Measurements from ENCODE around the gene MAPKAPK3.

The MAPKAPK3 gene

GRCh38 chr3:50637011-50637410 lies 20.1 kb downstream of the MAPKAPK3 start:
- Histone ChIP-seq H3K36me3 (ENCODE audit: control insufficient read depth, insufficient read depth, low read length) (no peaks in the 10 kb centered on the region; the same call in 1 of the 2 replicates), H3K4me3 (replicated peaks; ENCODE audit: low read depth, low read length) (no peak overlapping the region), H3K27me3 (replicated peaks; ENCODE audit: control insufficient read depth, insufficient read depth, low read length) (no peaks in the 10 kb centered on the region)
- no peak for TF ChIP-seq CTCF (IDR thresholded peaks at IDR 0.05; ENCODE audit: insufficient read depth, low read length, poor library complexity, severe bottlenecking)
- DNase-seq (ENCODE audit: extremely low read depth, insufficient read length): no peak

GRCh38 chr3:50637945-50638344 lies 21.0 kb downstream of the MAPKAPK3 start:
- Histone ChIP-seq H3K4me3 (replicated peaks; ENCODE audit: low read depth, low read length) (no peak overlapping the region), H3K27me3 (replicated peaks; ENCODE audit: control insufficient read depth, insufficient read depth, low read length) (no peaks in the 10 kb centered on the region), H3K36me3 (ENCODE audit: control insufficient read depth, insufficient read depth, low read length) (no peaks in the 10 kb centered on the region; the same call in 1 of the 2 replicates)
- DNase-seq (ENCODE audit: extremely low read depth, insufficient read length): no peak
- TF ChIP-seq CTCF (IDR thresholded peaks at IDR 0.05; ENCODE audit: insufficient read depth, low read length, poor library complexity, severe bottlenecking): no peak

GRCh38 chr3:50639055-50639494 lies 22.1 kb downstream of the MAPKAPK3 start:
- no peak overlapping the region for H3K4me3 ChIP-seq (replicated peaks; ENCODE audit: low read depth, low read length)
- no peaks in the 10 kb centered on the region; the same call in 1 of the 2 replicates for H3K36me3 ChIP-seq (ENCODE audit: control insufficient read depth, insufficient read depth, low read length)
- TF ChIP-seq CTCF (IDR thresholded peaks at IDR 0.05; ENCODE audit: insufficient read depth, low read length, poor library complexity, severe bottlenecking): no peak
- DNase-seq (ENCODE audit: extremely low read depth, insufficient read length): no peak
- no peaks in the 10 kb centered on the region for H3K27me3 ChIP-seq (replicated peaks; ENCODE audit: control insufficient read depth, insufficient read depth, low read length)

GRCh38 chr3:50642382-50642781 lies 25.4 kb downstream of the MAPKAPK3 start:
- Histone ChIP-seq H3K27me3 (replicated peaks; ENCODE audit: control insufficient read depth, insufficient read depth, low read length) (no peaks in the 10 kb centered on the region), H3K4me3 (replicated peaks; ENCODE audit: low read depth, low read length) (no peak overlapping the region), H3K36me3 (ENCODE audit: control insufficient read depth, insufficient read depth, low read length) (no peaks in the 10 kb centered on the region)
- no peak for TF ChIP-seq CTCF (IDR thresholded peaks at IDR 0.05; ENCODE audit: insufficient read depth, low read length, poor library complexity, severe bottlenecking)
- no peak for DNase-seq (ENCODE audit: extremely low read depth, insufficient read length)

- TF ChIP-seq CTCF (IDR thresholded peaks at IDR 0.05; ENCODE audit: insufficient read depth, low read length, poor library complexity, severe bottlenecking): no peak
- Histone ChIP-seq H3K27me3 (replicated peaks; ENCODE audit: control insufficient read depth, insufficient read depth, low read length) (no peaks in the 10 kb centered on the region), H3K4me3 (replicated peaks; ENCODE audit: low read depth, low read length) (no peak overlapping the region), H3K36me3 (ENCODE audit: control insufficient read depth, insufficient read depth, low read length) (no peaks in the 10 kb centered on the region)
- DNase-seq (ENCODE audit: extremely low read depth, insufficient read length): no peak
These were observed 27.6 kb downstream of the MAPKAPK3 start for GRCh38 chr3:50644561-50644960.

- H3K4me3 ChIP-seq (replicated peaks; ENCODE audit: low read depth, low read length): no peak overlapping the region
- DNase-seq (ENCODE audit: extremely low read depth, insufficient read length): no peak
- TF ChIP-seq CTCF (IDR thresholded peaks at IDR 0.05; ENCODE audit: insufficient read depth, low read length, poor library complexity, severe bottlenecking): no peak
- H3K36me3 ChIP-seq (ENCODE audit: control insufficient read depth, insufficient read depth, low read length): no peaks in the 10 kb centered on the region
- H3K27me3 ChIP-seq (replicated peaks; ENCODE audit: control insufficient read depth, insufficient read depth, low read length): no peaks in the 10 kb centered on the region
These were observed 28.4 kb downstream of the MAPKAPK3 start for GRCh38 chr3:50645378-50645777.
